MCF 10A (cell line): Measurements from ENCODE around the gene APBB2. TPM values are rescaled to one million over a fixed set of nuclear protein-coding genes. Genes with fewer than 3 reads are reported as not detected.
A peak's percentile ranks its signal among the peaks of the same experiment; 100 is the strongest.

Experiments used
- BruUV-seq: library from RNA; stranded (reverse); fragments of 400-500 nt; replicated peaks from 2 replicates; lab custom pipeline; 2021; lab: Mats Ljungman, UMichigan
- CTCF ChIA-PET: fragments of 300-600 bp; sonication (Branson Sonifier 250); formaldehyde crosslinking; extraction: SDS; loops from one replicate; lab custom pipeline; 2021; ENCODE audit warnings: antibody characterized with exemption, inconsistent platforms; lab: Yijun Ruan, JAX
- POLR2A ChIA-PET: fragments of 300-600, 350-650 bp; sonication (Branson Sonifier 250); formaldehyde crosslinking; extraction: SDS; loops from one replicate; lab custom pipeline; 2020; ENCODE audit warnings: antibody characterized with exemption, inconsistent platforms; lab: Yijun Ruan, JAX
- DNase-seq: peaks from one replicate; pipeline ENCODE4 v3.0.0-alpha.2; 2018; ENCODE audit not compliant: unreplicated experiment
- H3K27ac Mint-ChIP-seq: one replicate; pipeline ENCODE4 v1.8.0; 2022; ENCODE audit warnings: mild to moderate bottlenecking, low read depth, mixed read lengths; ENCODE audit not compliant: unreplicated experiment
- H3K27me3 Mint-ChIP-seq: one replicate; pipeline ENCODE4 v1.8.0; 2022; ENCODE audit warnings: mixed read lengths; ENCODE audit not compliant: insufficient read depth, unreplicated experiment
- H3K36me3 Mint-ChIP-seq: one replicate; pipeline ENCODE4 v1.8.0; 2022; ENCODE audit warnings: mild to moderate bottlenecking, moderate library complexity, mixed read lengths; ENCODE audit not compliant: insufficient read depth, unreplicated experiment
- H3K4me1 Mint-ChIP-seq: one replicate; pipeline ENCODE4 v1.8.0; 2022; ENCODE audit warnings: mixed read lengths; ENCODE audit not compliant: insufficient read depth, unreplicated experiment
- H3K4me3 Mint-ChIP-seq: one replicate; pipeline ENCODE4 v1.8.0; 2022; ENCODE audit warnings: mild to moderate bottlenecking, moderate library complexity, mixed read lengths; ENCODE audit not compliant: unreplicated experiment
- H3K9me3 Mint-ChIP-seq: one replicate; pipeline ENCODE4 v1.8.0; 2022; ENCODE audit warnings: mixed read lengths; ENCODE audit not compliant: unreplicated experiment
- CTCF ChIP-seq: fragments of 200-600 bp; IDR thresholded peaks from one replicate; pipeline ENCODE4 v1.8.0; 2022; ENCODE audit warnings: antibody characterized with exemption, mild to moderate bottlenecking; ENCODE audit not compliant: unreplicated experiment
- intact Hi-C: fragments of 100-400 bp; cut with micrococcal nuclease; formaldehyde crosslinking; loops from 2 replicates; pipeline ENCODE4 v1.14.1; 2022
- total RNA-seq: library from RNA; stranded (reverse); gene quantifications from 2 replicates; pipeline ENCODE4 v1.2.3, GENCODE V29; 2022

Gene APBB2
- total RNA-seq, 1 experiment from 2014 or later, result 201 TPM

GRCh38 chr4:41158274-41158673 is 56.1 kb downstream of the APBB2 start:
- ChIA-PET POLR2A (interaction anchor here (1.0 to 11.3 kb wide), 9 partner anchors 9 to 55 kb away, joined by 3 to 163 read pairs (median 63); partner anchors contain the start of gene APBB2), CTCF (interaction anchor here (0.6 to 2.0 kb wide), 4 partner anchors 15 to 250 kb away, joined by 3 to 7 read pairs (median 4); no protein-coding TSS in a partner anchor)
- TF ChIP-seq CTCF, result no peak
- H3K27me3 Mint-ChIP-seq, result no peaks in the 10 kb centered on the region
- no TSS peak for BruUV-seq
- H3K4me1 Mint-ChIP-seq, result peaks cover 78% of the 10 kb centered on the region
- H3K27ac Mint-ChIP-seq, result peak overlapping the region; percentile 94
- intact Hi-C loops, result no loop called here
- H3K9me3 Mint-ChIP-seq, result peaks cover 7% of the 10 kb centered on the region
- no peak for DNase-seq
- no peak overlapping the region for H3K4me3 Mint-ChIP-seq
- H3K36me3 Mint-ChIP-seq, result peaks cover 57% of the 10 kb centered on the region

GRCh38 chr4:41157009-41157408 is 57.3 kb downstream of the APBB2 start:
- Mint-ChIP-seq H3K36me3 (peaks cover 62% of the 10 kb centered on the region), H3K4me3 (no peak overlapping the region), H3K27ac (peak overlapping the region; percentile 86)

GRCh38 chr4:41156574-41156973 is 57.8 kb downstream of the APBB2 start:
- POLR2A ChIA-PET, result interaction anchor here (0.9 to 11.3 kb wide), 9 partner anchors 13 to 177 kb away, joined by 3 to 163 read pairs (median 63); no protein-coding TSS in a partner anchor
- H3K27me3 Mint-ChIP-seq, result no peaks in the 10 kb centered on the region
- TF ChIP-seq CTCF, result no peak
- no peaks in the 10 kb centered on the region for H3K9me3 Mint-ChIP-seq
- DNase-seq, result peak; percentile 77
- BruUV-seq, result no TSS peak
- H3K27ac Mint-ChIP-seq, result peak overlapping the region; percentile 86
- CTCF ChIA-PET, result interaction anchor here (1.7 to 2.0 kb wide), 2 partner anchors 20 to 56 kb away, joined by 4 to 7 read pairs; no protein-coding TSS in a partner anchor
- H3K4me3 Mint-ChIP-seq, result no peak overlapping the region
- H3K4me1 Mint-ChIP-seq, result peaks cover 64% of the 10 kb centered on the region
- peaks cover 58% of the 10 kb centered on the region for H3K36me3 Mint-ChIP-seq
- intact Hi-C loops, result no loop called here

More at GRCh38 chr4:41157009-41157408, 57.3 kb downstream of the APBB2 start:
- intact Hi-C loops, result no loop called here
- Mint-ChIP-seq H3K9me3 (peaks cover under 1% of the 10 kb centered on the region), H3K27me3 (no peaks in the 10 kb centered on the region), H3K4me1 (peaks cover 68% of the 10 kb centered on the region)
- POLR2A ChIA-PET, result interaction anchor here (0.6 to 11.3 kb wide), 12 partner anchors 8 to 177 kb away, joined by 3 to 163 read pairs (median 25); no protein-coding TSS in a partner anchor
- CTCF ChIA-PET, result interaction anchor here (0.6 to 2.0 kb wide), 6 partner anchors 14 to 56 kb away, joined by 3 to 7 read pairs (median 4); no protein-coding TSS in a partner anchor
- DNase-seq, result no peak
- TF ChIP-seq CTCF, result no peak
- no TSS peak for BruUV-seq

- Mint-ChIP-seq H3K27me3 (no peaks in the 10 kb centered on the region), H3K9me3 (no peaks in the 10 kb centered on the region), H3K27ac (peak overlapping the region; percentile 86), H3K36me3 (peaks cover 61% of the 10 kb centered on the region), H3K4me1 (peaks cover 63% of the 10 kb centered on the region), H3K4me3 (peak overlapping the region; percentile 61)
- DNase-seq, result peak; percentile 70
- TF ChIP-seq CTCF, result no peak
- intact Hi-C loops, result loop anchor here (1.0 to 2.0 kb wide), 2 partner anchors 35 to 57 kb away; no protein-coding TSS in a partner anchor
- TSS peak; percentile 78 for BruUV-seq
- POLR2A ChIA-PET, result interaction anchor here (0.6 to 11.3 kb wide), 12 partner anchors 11 to 182 kb away, joined by 3 to 163 read pairs (median 15); no protein-coding TSS in a partner anchor
- CTCF ChIA-PET, result interaction anchor here (0.6 to 1.4 kb wide), 4 partner anchors 8 to 35 kb away, joined by 3 to 9 read pairs (median 4); no protein-coding TSS in a partner anchor
Measured at GRCh38 chr4:41155194-41155830, 59.0 kb downstream of the APBB2 start.
